MM.1S (cell line): ENCODE results near the gene AQR.

Experiments used
- CTCF ChIP-seq: fragments of 300-600 bp; sonication (generic); IDR thresholded peaks from 2 replicates; pipeline ENCODE4 v1.5.1; 2016; ENCODE audit warnings: antibody characterized with exemption, low read length, mixed read lengths
- EZH2 ChIP-seq: fragments of 300-600 bp; sonication (generic); optimal IDR thresholded peaks from 2 replicates; pipeline ENCODE3; 2017; ENCODE audit warnings: low read depth, mild to moderate bottlenecking, antibody characterized with exemption, low read length, mixed read lengths

DNA sequence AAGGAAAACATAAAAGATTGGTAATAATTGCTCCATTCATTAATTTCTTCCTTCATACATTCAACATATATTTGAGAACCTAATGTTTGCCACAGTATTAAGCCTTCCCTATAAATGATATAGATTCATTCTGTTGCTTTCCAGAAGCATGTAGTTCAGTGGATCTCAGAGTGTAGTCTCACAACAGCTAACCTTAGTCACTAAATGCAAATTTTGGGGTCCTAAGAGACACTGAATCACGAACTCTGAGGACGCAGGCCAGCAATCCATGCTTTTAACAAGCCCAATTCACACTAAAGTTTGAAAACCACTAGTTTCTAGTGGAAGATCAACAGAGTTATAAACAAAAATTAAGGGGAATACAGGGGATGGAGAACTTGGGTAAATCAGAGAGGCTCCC is 7.2 kb upstream of the AQR start:
- TF ChIP-seq CTCF = no peak
- no peak for TF ChIP-seq EZH2
